ENCODE results near the gene ZFR. TPM values are rescaled to one million over a fixed set of nuclear protein-coding genes. Genes with fewer than 3 reads are reported as not detected.

ZFR gene
- total RNA-seq (2014; rRNA removed): 87.7 and 92.0 TPM in 2 replicates
- polyA plus RNA-seq (2012): 30.9 TPM

- peak; percentile 86 for DNase-seq (ENCODE audit: low read depth)
Measured at GRCh38 chr5:32444431-32445286, at the start of gene ZFR. Gene ZFR (minus strand): TSS chr5:32444740. CDS start chr5:32444658, 82 bp downstream.

GRCh38 chr5:32490972-32491557 lies 46.5 kb upstream of the ZFR start:
- DNase-seq (ENCODE audit: low read depth): no peak

GRCh38 chr5:32489791-32490562 lies 45.4 kb upstream of the ZFR start:
- peak; percentile 70 for DNase-seq (ENCODE audit: low read depth)

- DNase-seq (ENCODE audit: low read depth): no peak
Measured at GRCh38 chr5:32487424-32487823, 42.9 kb upstream of the ZFR start.

DNA sequence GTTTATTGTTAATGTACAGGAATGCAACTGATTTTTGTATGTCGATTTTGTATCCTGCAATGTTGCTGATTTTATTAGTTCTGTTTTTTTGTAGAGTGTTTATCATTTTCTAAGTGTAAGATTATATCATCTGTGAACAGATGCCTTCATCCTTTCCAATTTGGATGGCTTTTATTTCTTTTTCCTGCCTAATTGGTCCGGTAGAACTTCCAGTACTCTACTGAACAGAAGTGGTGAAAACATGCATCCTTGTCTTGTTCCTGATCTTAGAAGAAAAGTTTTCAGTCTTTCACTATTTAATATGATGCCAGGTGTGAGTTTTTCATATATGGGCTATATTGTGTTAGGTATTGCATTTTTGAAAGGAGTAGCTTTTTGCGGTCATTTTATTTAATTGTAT lies 42.5 kb upstream of the ZFR start:
- DNase-seq (ENCODE audit: low read depth): no peak

DNA sequence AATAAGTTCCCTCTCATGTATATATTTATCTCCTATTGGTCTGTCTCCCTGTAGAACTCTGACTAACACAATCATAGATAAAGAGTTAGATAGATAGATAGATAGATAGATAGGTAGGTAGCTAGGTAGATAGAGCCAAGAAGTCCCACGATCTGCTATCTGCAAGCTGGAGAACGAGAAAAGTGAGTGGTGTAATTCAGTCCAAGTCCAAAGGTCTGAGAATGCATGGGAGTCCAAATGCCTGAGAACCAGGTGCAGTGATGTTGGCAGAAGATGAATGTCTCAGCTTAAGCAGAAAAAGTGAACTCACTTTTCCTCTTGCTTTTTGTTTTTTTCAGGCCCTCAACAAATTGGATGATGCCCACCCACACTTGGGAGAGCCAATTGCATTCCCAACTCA lies 37.7 kb upstream of the ZFR start:
- no peak for DNase-seq (ENCODE audit: low read depth)

- no peak for DNase-seq (ENCODE audit: low read depth)
Measured at GRCh38 chr5:32479096-32479495, 34.6 kb upstream of the ZFR start.

GRCh38 chr5:32476891-32477290 lies 32.4 kb upstream of the ZFR start:
- DNase-seq (ENCODE audit: low read depth): no peak

DNA sequence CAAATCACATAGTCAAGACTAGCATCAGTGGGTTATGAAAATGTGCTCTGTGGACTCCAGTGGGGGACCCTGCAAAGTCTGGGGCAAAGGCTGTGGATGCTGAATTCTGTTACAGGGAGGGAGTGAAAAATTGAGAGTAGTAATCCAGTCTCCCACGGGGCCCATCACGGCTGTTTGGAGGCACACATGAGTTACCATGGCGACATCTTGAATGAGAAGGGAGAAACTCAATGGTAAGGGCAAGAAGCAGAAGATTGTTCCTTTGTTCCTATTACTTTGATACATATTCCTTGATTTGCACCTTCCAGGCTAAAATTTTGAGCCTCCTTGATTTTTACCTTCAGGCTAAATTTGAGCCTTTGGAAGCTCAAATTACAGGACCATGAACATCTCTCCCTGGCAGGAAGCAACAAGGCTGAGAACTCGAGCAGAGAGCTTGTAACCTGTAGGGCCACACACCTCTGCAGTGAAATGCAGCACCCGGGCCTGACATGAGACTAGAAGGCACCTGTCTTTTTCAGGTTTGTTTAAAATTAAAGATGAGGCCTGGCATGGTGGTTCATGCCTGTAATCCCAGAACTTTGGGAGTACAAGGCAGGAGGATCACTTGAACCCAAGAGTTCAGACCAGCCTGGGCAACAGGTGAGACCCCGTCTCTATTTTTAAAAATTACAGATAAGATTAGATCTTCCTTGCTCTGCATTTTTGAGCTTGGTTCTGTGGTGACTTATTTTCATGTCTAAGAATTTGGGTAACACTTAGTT lies 31.0 kb upstream of the ZFR start:
- DNase-seq (ENCODE audit: low read depth): peak; percentile 7

DNA sequence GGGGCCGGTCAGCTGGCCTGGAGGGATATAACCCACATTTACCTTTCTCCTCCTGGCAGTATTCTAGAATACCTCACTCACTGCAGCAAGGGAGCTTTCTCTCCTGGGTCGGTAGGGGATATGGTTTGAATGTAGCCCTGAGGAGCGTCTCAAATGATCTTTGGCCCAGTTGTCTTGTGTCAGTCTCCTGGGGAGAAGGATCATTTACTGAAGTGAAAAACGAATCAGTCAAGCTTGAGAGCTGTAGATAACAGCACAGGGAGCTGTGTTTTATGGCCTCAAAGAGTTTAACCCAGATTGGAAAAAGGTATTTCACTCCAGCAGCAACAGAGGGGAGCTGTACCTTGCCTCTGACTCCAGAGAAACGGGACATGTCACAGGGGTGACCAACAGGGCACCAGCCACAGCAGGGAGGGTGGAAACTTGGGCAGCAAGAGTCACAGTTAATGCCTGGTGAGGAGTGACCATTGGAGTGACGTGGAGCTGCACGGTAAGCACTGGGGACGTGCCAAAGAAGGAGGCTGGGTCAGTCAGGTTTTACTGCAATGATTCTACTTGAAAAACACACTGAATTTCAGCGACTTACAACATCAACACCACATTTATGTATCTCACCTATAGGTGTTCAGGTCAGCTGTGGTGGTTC lies 29.8 kb upstream of the ZFR start:
- no peak for DNase-seq (ENCODE audit: low read depth)

- DNase-seq (ENCODE audit: low read depth): no peak
Measured at GRCh38 chr5:32473072-32473471, 28.5 kb upstream of the ZFR start.

DNA sequence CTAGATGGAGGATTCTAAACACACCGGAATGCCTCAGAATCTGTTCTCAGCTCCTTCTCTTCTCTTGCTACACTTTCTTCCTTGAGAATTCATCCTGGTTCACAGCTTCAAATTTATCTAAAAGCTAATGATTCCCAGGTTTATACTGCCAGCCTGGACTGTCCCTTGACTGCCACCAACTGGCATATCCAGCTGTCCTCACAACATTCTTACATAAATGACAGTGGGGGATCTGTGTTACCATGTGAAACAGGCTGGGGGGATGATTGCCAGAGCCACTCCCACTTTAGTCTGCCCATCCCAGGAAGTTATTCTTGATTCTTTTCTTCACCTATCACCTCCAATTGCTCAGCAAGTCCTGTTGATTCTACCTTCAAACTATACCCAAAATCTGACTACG lies 27.2 kb upstream of the ZFR start:
- no peak for DNase-seq (ENCODE audit: low read depth)

GRCh38 chr5:32465076-32465475 lies 20.5 kb upstream of the ZFR start:
- no peak for DNase-seq (ENCODE audit: low read depth)

DNA sequence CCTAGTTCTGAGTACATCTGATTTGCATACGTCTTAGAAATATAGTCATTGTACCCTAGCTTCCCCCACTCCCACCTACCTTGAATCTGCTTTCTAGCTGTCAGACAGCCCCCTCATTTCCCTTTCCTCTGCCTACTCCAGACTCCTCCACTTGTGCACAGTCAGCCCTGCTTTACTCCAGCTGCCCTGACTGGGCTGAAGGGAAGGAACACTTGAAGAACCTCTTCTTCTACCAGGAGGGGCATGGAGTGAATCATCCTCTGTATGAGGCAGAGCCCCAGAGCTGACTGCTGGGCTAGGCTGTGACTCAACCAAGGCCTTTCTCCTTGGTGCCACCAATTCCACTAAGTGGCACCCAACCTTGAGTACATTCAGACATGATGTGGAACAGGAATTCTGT lies 18.1 kb upstream of the ZFR start:
- DNase-seq (ENCODE audit: low read depth): peak; percentile 48

DNA sequence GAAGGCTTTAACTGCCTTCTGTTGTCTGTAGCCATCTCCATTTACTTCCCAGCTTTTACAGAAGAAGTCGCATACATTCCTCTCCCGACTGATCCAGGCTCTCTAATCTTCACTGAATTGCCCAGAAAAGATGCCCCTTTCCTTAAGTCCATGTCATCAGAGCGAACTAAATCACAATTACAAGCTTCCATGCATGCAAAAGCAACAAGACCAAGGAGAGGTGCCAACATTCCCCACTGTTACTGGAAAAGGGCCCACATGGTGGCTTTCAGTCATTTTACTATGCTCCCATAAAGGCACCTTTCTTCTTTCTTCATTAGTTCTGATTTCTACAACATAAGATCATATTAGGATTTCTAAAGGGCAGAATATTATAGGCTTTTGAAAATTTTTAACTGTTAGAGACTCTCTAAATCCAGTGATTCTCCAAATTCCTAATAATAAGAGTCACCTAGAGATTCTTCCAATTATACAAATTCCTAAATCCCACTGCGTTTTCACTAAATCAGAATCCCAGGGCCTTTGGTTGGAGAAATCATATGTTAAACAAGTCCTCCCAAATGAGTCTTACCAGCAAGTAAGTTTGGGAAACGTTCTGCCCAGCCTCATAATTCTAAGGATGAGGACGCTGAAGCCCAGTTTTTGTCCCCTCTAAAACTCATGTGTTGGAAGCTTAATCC lies 17.0 kb upstream of the ZFR start:
- DNase-seq (ENCODE audit: low read depth): no peak

- DNase-seq (ENCODE audit: low read depth): no peak
Measured at GRCh38 chr5:32460702-32461101, 16.2 kb upstream of the ZFR start.

DNA sequence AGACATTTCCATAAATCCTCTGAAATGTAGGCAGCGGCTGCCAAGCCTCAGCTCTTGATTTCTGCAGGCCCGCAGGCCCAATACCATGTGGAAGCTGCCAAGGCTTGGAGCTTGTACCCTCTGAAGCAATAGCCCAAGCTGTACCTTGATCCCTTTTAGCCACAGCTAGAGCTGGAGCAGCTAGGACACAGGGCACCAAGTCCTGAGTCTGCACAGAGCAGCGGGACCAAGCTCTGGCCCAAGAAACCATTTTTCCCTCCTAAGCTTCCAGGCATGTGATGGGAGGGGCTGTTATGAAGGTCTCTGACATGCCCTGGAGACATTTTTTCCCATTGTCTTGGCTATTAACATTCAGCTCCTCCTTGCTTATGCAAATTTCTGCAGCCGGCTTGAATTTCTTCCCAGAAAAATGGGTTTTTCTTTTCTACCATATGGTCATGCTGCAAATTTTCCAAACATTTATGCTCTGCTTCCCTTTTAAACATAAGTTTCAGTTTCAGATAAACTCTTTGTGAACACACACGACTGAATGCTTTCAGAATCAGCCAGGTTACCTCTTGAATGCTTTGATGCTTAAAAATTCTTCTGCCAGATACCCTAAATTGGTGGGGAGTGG lies 14.4 kb upstream of the ZFR start:
- no peak for DNase-seq (ENCODE audit: low read depth)

GRCh38 chr5:32455311-32455710 lies 10.8 kb upstream of the ZFR start:
- DNase-seq (ENCODE audit: low read depth): no peak

- no peak for DNase-seq (ENCODE audit: low read depth)
Measured at GRCh38 chr5:32454821-32455220, 10.3 kb upstream of the ZFR start.

GRCh38 chr5:32453916-32454315 lies 9.4 kb upstream of the ZFR start:
- DNase-seq (ENCODE audit: low read depth): no peak
